ENCODE data around the gene TAX1BP1. TPM values are rescaled to one million over a fixed set of nuclear protein-coding genes. Genes with fewer than 3 reads are reported as not detected.

Gene TAX1BP1
- total RNA-seq, 1 experiment from 2014 or later: 69.9 TPM

GRCh38 chr7:27765841-27766240 is 25.9 kb downstream of the TAX1BP1 start:
- Mint-ChIP-seq H3K4me1 (no peaks in the 10 kb centered on the region), H3K9me3 (peaks cover 9% of the 10 kb centered on the region), H3K27me3 (ENCODE audit: low read depth) (no peaks in the 10 kb centered on the region), H3K27ac (no peak overlapping the region), H3K4me3 (no peak overlapping the region), H3K36me3 (peaks cover 20% of the 10 kb centered on the region)
- no peak for DNase-seq (ENCODE audit: low spot score)
- no peak for ATAC-seq
- CTCF ChIA-PET: interaction anchor here (0.7 to 2.2 kb wide), 3 partner anchors 9 to 570 kb away, joined by 3 to 16 read pairs (median 5); no protein-coding TSS in a partner anchor
- TF ChIP-seq, protein P1, sequence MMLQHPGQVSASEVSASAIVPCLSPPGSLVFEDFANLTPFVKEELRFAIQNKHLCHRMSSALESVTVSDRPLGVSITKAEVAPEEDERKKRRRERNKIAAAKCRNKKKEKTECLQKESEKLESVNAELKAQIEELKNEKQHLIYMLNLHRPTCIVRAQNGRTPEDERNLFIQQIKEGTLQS (CRISPR knock-in tag; conservative IDR thresholded peaks at IDR 0.05): no peak
- no peak for TF ChIP-seq FOXP1 (CRISPR knock-in tag; IDR thresholded peaks at IDR 0.05; ENCODE audit: borderline replicate concordance)
- TF ChIP-seq, protein P2, sequence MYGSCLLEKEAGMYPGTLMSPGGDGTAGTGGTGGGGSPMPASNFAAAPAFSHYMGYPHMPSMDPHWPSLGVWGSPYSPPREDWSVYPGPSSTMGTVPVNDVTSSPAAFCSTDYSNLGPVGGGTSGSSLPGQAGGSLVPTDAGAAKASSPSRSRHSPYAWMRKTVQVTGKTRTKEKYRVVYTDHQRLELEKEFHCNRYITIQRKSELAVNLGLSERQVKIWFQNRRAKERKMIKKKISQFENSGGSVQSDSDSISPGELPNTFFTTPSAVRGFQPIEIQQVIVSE (CRISPR knock-in tag; IDR thresholded peaks at IDR 0.05; ENCODE audit: borderline replicate concordance): no peak
- TF ChIP-seq NFE2L1 (CRISPR knock-in tag; IDR thresholded peaks at IDR 0.05): no peak
- no peak for TF ChIP-seq ZNF219 (CRISPR knock-in tag; IDR thresholded peaks at IDR 0.05; ENCODE audit: borderline replicate concordance)
- no peak for TF ChIP-seq NR3C1 (CRISPR knock-in tag; conservative IDR thresholded peaks at IDR 0.05; ENCODE audit: low read depth)
- no peak for TF ChIP-seq ARID4B (CRISPR knock-in tag; IDR thresholded peaks at IDR 0.05; ENCODE audit: borderline replicate concordance)
- no peak for TF ChIP-seq PRDM15 (CRISPR knock-in tag; IDR thresholded peaks at IDR 0.05)
- TF ChIP-seq RORB (CRISPR knock-in tag; IDR thresholded peaks at IDR 0.05): no peak
- no peak for TF ChIP-seq SMAD3 (CRISPR knock-in tag; IDR thresholded peaks at IDR 0.05; ENCODE audit: borderline replicate concordance)
- no peak for TF ChIP-seq ZNF396 (CRISPR knock-in tag; IDR thresholded peaks at IDR 0.05; ENCODE audit: borderline replicate concordance)
- no peak for TF ChIP-seq TEAD4 (CRISPR knock-in tag; IDR thresholded peaks at IDR 0.05)
- TF ChIP-seq, protein P3, sequence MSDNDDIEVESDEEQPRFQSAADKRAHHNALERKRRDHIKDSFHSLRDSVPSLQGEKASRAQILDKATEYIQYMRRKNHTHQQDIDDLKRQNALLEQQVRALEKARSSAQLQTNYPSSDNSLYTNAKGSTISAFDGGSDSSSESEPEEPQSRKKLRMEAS (CRISPR knock-in tag; IDR thresholded peaks at IDR 0.05): no peak
- TF ChIP-seq ATF2 (CRISPR knock-in tag; IDR thresholded peaks at IDR 0.05; ENCODE audit: borderline replicate concordance, low read depth): no peak
- TF ChIP-seq, protein P4, sequence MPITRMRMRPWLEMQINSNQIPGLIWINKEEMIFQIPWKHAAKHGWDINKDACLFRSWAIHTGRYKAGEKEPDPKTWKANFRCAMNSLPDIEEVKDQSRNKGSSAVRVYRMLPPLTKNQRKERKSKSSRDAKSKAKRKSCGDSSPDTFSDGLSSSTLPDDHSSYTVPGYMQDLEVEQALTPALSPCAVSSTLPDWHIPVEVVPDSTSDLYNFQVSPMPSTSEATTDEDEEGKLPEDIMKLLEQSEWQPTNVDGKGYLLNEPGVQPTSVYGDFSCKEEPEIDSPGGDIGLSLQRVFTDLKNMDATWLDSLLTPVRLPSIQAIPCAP (CRISPR knock-in tag; IDR thresholded peaks at IDR 0.05): no peak
- TF ChIP-seq NFYB (CRISPR knock-in tag; conservative IDR thresholded peaks at IDR 0.05; ENCODE audit: low read depth): no peak
- POLR2A ChIA-PET: no interaction called here
